Lung (tissue), 12 donors: Measurements from ENCODE around the gene DIP2C. TPM values are rescaled to one million over a fixed set of nuclear protein-coding genes. Genes with fewer than 3 reads are reported as not detected.

ENCODE experiments used
- ATAC-seq: fragments of 200-7000 bp; cut with Tn5 transposase; one replicate; pipeline ENCODE4 v1.9.1; 2020; ENCODE audit warnings: moderate number of reproducible peaks; ENCODE audit not compliant: insufficient read depth, low FRiP score
- DNase-seq, 3 donors: peaks; one replicate each; pipeline ENCODE4 v3.0.0-alpha.2; 2013 to 2017
- H3K27ac ChIP-seq, 2 donors: one replicate each; pipeline ENCODE4 v1.5.1; 2013; ENCODE audit warnings: mild to moderate bottlenecking in 2 of 2, moderate library complexity in 2 of 2, control low read depth in 1 of 2, inconsistent platforms in 1 of 2, low read depth in 1 of 2, low read length in 1 of 2
- H3K27me3 ChIP-seq, 3 donors: one replicate each; pipeline ENCODE4 v1.5.1; 2013; ENCODE audit warnings: low read length in 2 of 3; ENCODE audit not compliant: control insufficient read depth in 3 of 3, insufficient read depth in 3 of 3
- H3K36me3 ChIP-seq, 4 donors: one replicate each; pipeline ENCODE4 v1.5.1; 2013; ENCODE audit warnings: low read length in 4 of 4, mild to moderate bottlenecking in 1 of 4, moderate library complexity in 1 of 4; ENCODE audit not compliant: control insufficient read depth in 4 of 4, insufficient read depth in 4 of 4
- H3K4me1 ChIP-seq, 5 donors: one replicate each; pipeline ENCODE4 v1.5.1; 2013; ENCODE audit warnings: low read length in 5 of 5, mild to moderate bottlenecking in 2 of 5, moderate library complexity in 1 of 5; ENCODE audit not compliant: control insufficient read depth in 5 of 5, insufficient read depth in 5 of 5
- H3K4me3 ChIP-seq: one replicate; pipeline ENCODE4 v1.5.1; 2013; ENCODE audit warnings: mild to moderate bottlenecking, control low read depth, moderate library complexity
- H3K9ac ChIP-seq, 2 donors: one replicate each; pipeline ENCODE4 v1.5.1; 2013; ENCODE audit warnings: low read length in 2 of 2, control low read depth in 1 of 2; ENCODE audit not compliant: insufficient read depth in 1 of 2
- H3K9me3 ChIP-seq, 4 donors: one replicate each; pipeline ENCODE4 v1.5.1; 2013; ENCODE audit warnings: low read length in 3 of 4, mild to moderate bottlenecking in 1 of 4, moderate library complexity in 1 of 4; ENCODE audit not compliant: control insufficient read depth in 4 of 4, insufficient read depth in 3 of 4
- CTCF ChIP-seq: IDR thresholded peaks from 2 replicates; pipeline ENCODE4 v1.5.1; 2012; ENCODE audit warnings: mild to moderate bottlenecking; ENCODE audit errors: control extremely low read depth, extremely low read depth
- WGBS, 2 donors: extraction: QIAGEN DNeasy Blood & Tissue Kit; methylation state at CpG; one replicate each; pipeline ENCODE4 v1.1.7; 2013; 5-methylcytosine and 5-hydroxymethylcytosine counted together
- polyA plus RNA-seq, 2 donors: library from polyadenylated mRNA; stranded (reverse); fragments of 200-250 nt; gene quantifications; one replicate each; pipeline ENCODE4 v1.2.1, GENCODE V29; 2013
- total RNA-seq, 2 donors: library from RNA; depleted of rRNA in 1 of 2; stranded (reverse); fragments of >200 nt in 1 of 2; gene quantifications; one replicate each; pipeline ENCODE4 v1.2.1, GENCODE V29; 2014 to 2021
- donor health status: control.
- donor health status: control.
- donor health status: Bipolar disorder and iron deficiency.
- donor health status: healthy.
- donor health status: DM: yes; HTN: yes; CAD: no.

Gene DIP2C
- total and polyA plus RNA-seq, 4 donors: 3.6 to 20.0 (median 9.5) TPM

DNA sequence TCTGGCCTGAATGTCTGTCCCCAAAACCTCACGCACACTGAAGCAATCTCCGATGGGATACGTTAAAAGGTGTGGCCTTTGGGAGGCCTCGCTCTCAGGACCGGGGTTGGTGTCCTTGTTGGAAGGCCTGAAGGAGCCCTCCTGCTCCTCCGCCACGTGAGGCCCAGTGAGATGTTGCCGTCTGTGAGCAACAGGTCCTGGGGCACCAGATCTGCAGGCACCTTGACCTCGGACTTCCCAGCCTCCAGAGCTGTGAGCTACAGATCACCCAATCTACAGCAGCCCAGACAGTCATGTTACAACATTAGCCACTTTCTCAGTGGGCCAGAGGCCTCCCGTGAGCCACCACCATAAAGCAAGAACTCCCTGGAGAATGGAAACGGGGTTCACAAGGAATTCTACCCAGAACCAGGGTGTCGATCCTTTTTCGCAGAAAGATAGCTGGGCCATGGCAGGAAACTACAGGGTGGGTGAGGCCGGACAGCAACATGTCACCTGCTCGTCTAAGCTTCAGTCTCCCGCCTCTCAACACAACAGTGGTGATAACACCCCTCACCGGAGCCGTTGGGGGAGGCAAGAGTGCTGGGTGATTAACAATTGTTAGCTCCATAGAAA is 87.0 kb downstream of the DIP2C start:
- no peak for TF ChIP-seq CTCF
- 92 to 94% methylated on average over 18 of the region's 18 CpGs for WGBS, 2 donors
- no peaks in the 10 kb centered on the region for H3K36me3 ChIP-seq
- H3K4me3 ChIP-seq: no peak overlapping the region
- H3K27me3 ChIP-seq: no peaks in the 10 kb centered on the region
- H3K9ac ChIP-seq: no peak overlapping the region
- no peaks in the 10 kb centered on the region for H3K9me3 ChIP-seq
- DNase-seq (no peak), ATAC-seq (no peak)
- H3K27ac ChIP-seq: no peak overlapping the region
- H3K4me1 ChIP-seq: peaks cover 9 to 31% (median 25%) of the 10 kb centered on the region in 5 donors

GRCh38 chr10:601660-601963 is 87.9 kb downstream of the DIP2C start:
- Histone ChIP-seq H3K27ac (peak overlapping the region in 1 of 2 donors; percentile 2), H3K4me3 (no peak overlapping the region), H3K9ac (no peak overlapping the region), H3K36me3 (no peaks in the 10 kb centered on the region), H3K27me3 (no peaks in the 10 kb centered on the region), H3K9me3 (no peaks in the 10 kb centered on the region), H3K4me1 (peaks cover 8 to 26% (median 21%) of the 10 kb centered on the region in 5 donors)
- no peak for TF ChIP-seq CTCF
- DNase-seq: no peak
- WGBS, 2 donors: 46 to 56% methylated on average over 12 of the region's 12 CpGs
- ATAC-seq: no peak

DNA sequence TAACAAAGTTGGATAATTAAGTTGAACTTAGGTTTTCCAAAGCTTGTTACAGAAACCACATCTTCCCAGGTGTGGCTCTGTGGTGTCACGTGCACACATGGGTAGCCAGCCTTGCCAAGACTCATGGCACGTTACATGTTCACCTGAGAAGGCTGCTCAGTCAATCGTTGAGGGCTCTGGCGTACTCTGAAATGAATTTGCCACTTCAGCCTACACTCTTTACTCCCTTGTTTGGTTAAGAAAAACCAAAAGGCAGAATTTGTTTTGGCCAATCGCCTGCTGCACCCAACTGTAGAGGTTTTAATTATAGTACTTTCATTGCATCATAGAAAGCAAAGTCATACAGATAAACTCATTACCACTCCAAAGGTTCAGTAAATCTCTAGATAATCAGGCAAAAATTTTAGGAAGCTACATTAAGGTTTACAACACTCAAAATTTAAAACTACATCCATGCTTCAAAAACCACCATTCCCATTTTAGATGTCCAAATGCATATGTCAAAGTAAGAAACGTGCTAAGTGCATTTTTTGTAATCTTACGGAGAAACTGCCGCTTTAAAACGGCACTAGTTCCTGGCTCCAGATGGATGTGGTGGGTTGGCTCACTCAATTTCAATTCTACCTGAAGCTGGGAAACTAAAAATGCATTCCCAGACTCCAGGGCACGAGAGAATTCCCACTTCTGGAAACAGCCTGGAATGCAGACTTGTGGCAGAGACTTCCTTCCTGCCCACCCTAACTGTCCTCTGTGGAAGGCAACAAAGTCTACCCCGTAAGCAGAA is 88.4 kb downstream of the DIP2C start:
- no peaks in the 10 kb centered on the region for H3K36me3 ChIP-seq

More for the DNA sequence above, 88.4 kb downstream of the DIP2C start:
- Histone ChIP-seq H3K9ac (no peak overlapping the region), H3K4me1 (peaks cover 6 to 26% (median 21%) of the 10 kb centered on the region in 5 donors), H3K27ac (peak overlapping the region in 1 of 2 donors; percentile 2), H3K27me3 (no peaks in the 10 kb centered on the region), H3K4me3 (no peak overlapping the region), H3K9me3 (no peaks in the 10 kb centered on the region)
- ATAC-seq (peak; percentile 31), DNase-seq (peak in 1 of 3 donors; percentile 51)
- WGBS, 2 donors: 58 to 64% methylated on average over 11 of the region's 11 CpGs
- no peak for TF ChIP-seq CTCF
